HepG2 (cell line): Measurements from ENCODE around the gene TBC1D32. TPM values are rescaled to one million over a fixed set of nuclear protein-coding genes. Genes with fewer than 3 reads are reported as not detected.

Source experiments
- ATAC-seq: fragments of 200-7000 bp; cut with Tn5 transposase; 3 replicates; pipeline ENCODE4 v1.9.1; 2020; ENCODE audit warnings: mild to moderate bottlenecking, moderate library complexity
- BruUV-seq: library from RNA; stranded (reverse); fragments of 400-500 nt; replicated peaks from 2 replicates; lab custom pipeline; 2021; lab: Mats Ljungman, UMichigan
- CTCF ChIA-PET: fragments of 300-600 bp; formaldehyde crosslinking; extraction: SDS; loops from one replicate; lab custom pipeline; 2021; ENCODE audit warnings: low total read pairs, inconsistent platforms, low intra/inter-chr PET ratio; lab: Yijun Ruan, JAX
- POLR2A ChIA-PET: fragments of 350-600 bp; sonication (Branson Sonifier 250); formaldehyde crosslinking; loops from one replicate; lab custom pipeline; 2020; ENCODE audit warnings: antibody characterized with exemption, inconsistent platforms; lab: Yijun Ruan, JAX
- DNase-seq: peaks from one replicate; pipeline ENCODE4 v3.0.0-alpha.2; 2015; ENCODE audit warnings: low spot score
- FAIRE-seq: peaks from 3 replicates; lab custom pipeline; 2011; peaks lifted over from hg19 to GRCh38; lab: Jason Lieb, UNC
- H2AFZ ChIP-seq: one replicate; pipeline ENCODE4 v1.6.1; 2011; ENCODE audit warnings: low read length, inconsistent platforms
- H3K27ac ChIP-seq: fragments of 300-600 bp; 3 replicates; pipeline ENCODE4 v1.8.0; 2011; ENCODE audit warnings: mixed run types, mild to moderate bottlenecking, mixed read lengths, low read length, inconsistent platforms; ENCODE audit not compliant: insufficient read depth; ENCODE audit errors: extremely low read length
- H3K27me3 ChIP-seq, 2 experiments: fragments of 200-600 bp in 1 of 2; 2 replicates in 1 of 2; 3 replicates in 1 of 2; pipeline versions ENCODE4 v1.6.0 to v1.8.0; 2011; ENCODE audit warnings: low read length in 2 of 2, mild to moderate bottlenecking in 2 of 2, moderate library complexity in 2 of 2, inconsistent platforms in 1 of 2; ENCODE audit not compliant: insufficient read depth in 2 of 2, control insufficient read depth in 1 of 2
- H3K36me3 ChIP-seq, 2 experiments: fragments of 200-600 bp in 1 of 2; replicated peaks in 1 of 2; 2 replicates in 1 of 2; 3 replicates in 1 of 2; pipeline versions ENCODE4 v1.5.1 to v1.8.0; 2011; ENCODE audit warnings: low read length in 2 of 2, inconsistent platforms in 1 of 2; ENCODE audit not compliant: insufficient read depth in 2 of 2, control insufficient read depth in 1 of 2
- H3K4me1 ChIP-seq: 2 replicates; pipeline ENCODE4 v1.5.1; 2012; ENCODE audit warnings: low read length, inconsistent platforms; ENCODE audit not compliant: insufficient read depth
- H3K4me2 ChIP-seq: 2 replicates; pipeline ENCODE4 v1.6.0; 2011; ENCODE audit warnings: low read depth, low read length, inconsistent platforms
- H3K4me3 ChIP-seq, 3 experiments: fragments of 200-600 bp in 1 of 3; sonication (generic), shearing (Covaris generic) in 1 of 3; replicated peaks in 1 of 3; 2 replicates each; pipeline ENCODE4 v1.5.1; 2011 to 2016; ENCODE audit warnings: low read length in 3 of 3, inconsistent platforms in 2 of 3, low read depth in 2 of 3, mild to moderate bottlenecking in 2 of 3, control low read depth in 1 of 3, mixed read lengths in 1 of 3; ENCODE audit not compliant: insufficient read depth in 1 of 3
- H3K79me2 ChIP-seq: one replicate; pipeline ENCODE4 v1.6.1; 2011; ENCODE audit warnings: low read length, inconsistent platforms; ENCODE audit not compliant: insufficient read depth
- H3K9ac ChIP-seq: 2 replicates; pipeline ENCODE4 v1.6.0; 2011; ENCODE audit warnings: mild to moderate bottlenecking, low read depth, low read length, inconsistent platforms; ENCODE audit not compliant: insufficient read depth
- H3K9me3 ChIP-seq: 2 replicates; pipeline ENCODE4 v1.5.1; 2012; ENCODE audit warnings: mild to moderate bottlenecking, low read length
- H4K20me1 ChIP-seq: 2 replicates; pipeline ENCODE4 v1.6.0; 2011; ENCODE audit warnings: inconsistent platforms, mild to moderate bottlenecking, low read length, moderate library complexity; ENCODE audit not compliant: insufficient read depth
- HMG20B ChIP-seq: conservative IDR thresholded peaks from 2 replicates; pipeline ENCODE4 v1.6.1; 2016; ENCODE audit warnings: missing genetic modification reagents, missing compliant biosample characterization
- MED13 ChIP-seq: sonication (generic); formaldehyde crosslinking; IDR thresholded peaks from 2 replicates; pipeline ENCODE4 v1.5.0; 2020; ENCODE audit warnings: missing genetic modification reagents
- MEF2D ChIP-seq: sonication (generic); formaldehyde crosslinking; IDR thresholded peaks from 2 replicates; pipeline ENCODE4 v1.5.1; 2020; ENCODE audit warnings: mild to moderate bottlenecking, missing genetic modification reagents
- POLR2G ChIP-seq: fragments of 200-400 bp; formaldehyde crosslinking; IDR thresholded peaks from 2 replicates; pipeline ENCODE4 v1.6.1; 2018; ENCODE audit warnings: mild to moderate bottlenecking, low read depth, low read length, moderate library complexity
- REL ChIP-seq: sonication (generic); formaldehyde crosslinking; conservative IDR thresholded peaks from 2 replicates; pipeline ENCODE4 v1.8.0; 2022; ENCODE audit warnings: mild to moderate bottlenecking, missing genetic modification reagents, moderate library complexity
- SAP130 ChIP-seq: IDR thresholded peaks from 2 replicates; pipeline ENCODE4 v1.6.1; 2016; ENCODE audit warnings: low read depth
- TCF7 ChIP-seq: sonication (generic); IDR thresholded peaks from 2 replicates; pipeline ENCODE4 v1.6.1; 2016; ENCODE audit warnings: antibody characterized with exemption, low read depth
- ZNF101 ChIP-seq: sonication (generic); formaldehyde crosslinking; IDR thresholded peaks from 2 replicates; pipeline ENCODE4 v1.4.0; 2020; ENCODE audit warnings: mild to moderate bottlenecking, low read depth, missing genetic modification reagents, borderline replicate concordance
- ZNF275 ChIP-seq: sonication (generic); formaldehyde crosslinking; IDR thresholded peaks from 2 replicates; pipeline ENCODE4 v1.8.0; 2022; ENCODE audit warnings: missing genetic modification reagents, mild to moderate bottlenecking, inconsistent platforms, borderline replicate concordance
- ZNF580 ChIP-seq: IDR thresholded peaks from 2 replicates; pipeline ENCODE4 v1.6.1; 2016; ENCODE audit warnings: low read depth, borderline replicate concordance
- ZNF614 ChIP-seq: IDR thresholded peaks from 2 replicates; pipeline ENCODE4 v1.6.1; 2018; ENCODE audit warnings: missing biosample characterization, missing genetic modification reagents, inconsistent platforms, borderline replicate concordance
- WGBS: methylation state at CpG from one replicate; pipeline ENCODE4 v1.1.6; 2017; ENCODE audit warnings: low lambda C conversion rate; 5-methylcytosine and 5-hydroxymethylcytosine counted together
- in situ Hi-C: cut with HindIII; loops from 2 replicates; pipeline ENCODE4 v1.10.0; 2017; ENCODE audit warnings: low pct_unique_long_range_greater_than_20kb; ENCODE audit not compliant: extremely low pct_ligation_motif_present
- intact Hi-C: fragments of 100-400 bp; cut with micrococcal nuclease; formaldehyde crosslinking; loops from one replicate; pipeline ENCODE4 v1.10.0; 2022; ENCODE audit not compliant: unreplicated experiment
- polyA plus RNA-seq, 8 experiments: library from polyadenylated mRNA; depleted of rRNA in 3 of 8; stranded (reverse) in 7 of 8; unstranded in 1 of 8; fragments of >200 nt; fragmentation: Illumina TruSeq in 4 of 8; extraction: Trizol in 4 of 8; gene quantifications; 2 replicates each; pipeline versions ENCODE4 v1.2.1 to v1.2.3, GENCODE V29; 2011 to 2016; ENCODE audit warnings: low read depth in 4 of 8, missing spikeins in 1 of 8, mixed read lengths in 1 of 8; ENCODE audit not compliant: insufficient read depth in 1 of 8
- total RNA-seq, 5 experiments: library from RNA; depleted of rRNA; stranded (reverse); fragments of >200 nt; fragmentation: Illumina TruSeq; extraction: Trizol; gene quantifications; 2 replicates each; pipeline ENCODE4 v1.2.3, GENCODE V29; 2016; ENCODE audit warnings: low read depth in 1 of 5

TBC1D32 gene
- total and polyA plus RNA-seq, 2 of the 13 experiments (the other 11 are each of a cell fraction or from before 2014, with no cell fraction given) = 2.0 to 4.8 TPM

GRCh38 chr6:121347484-121347883, 13.2 kb upstream of the TBC1D32 start:
- Histone ChIP-seq H3K4me3 (no peak overlapping the region), H4K20me1 (no peaks in the 10 kb centered on the region), H3K79me2 (no peaks in the 10 kb centered on the region), H3K36me3 (no peaks in the 10 kb centered on the region), H2AFZ (no peak overlapping the region), H3K9ac (no peak overlapping the region), H3K4me2 (no peak overlapping the region), H3K27ac (no peak overlapping the region), H3K9me3 (no peaks in the 10 kb centered on the region), H3K4me1 (no peaks in the 10 kb centered on the region), H3K27me3 (no peaks in the 10 kb centered on the region; a peak in 1 of 5 replicates)
- WGBS = 7% methylated on average over 3 of the region's 3 CpGs
- ChIA-PET POLR2A (no interaction called here), CTCF (no interaction called here)
- DNase-seq (no peak), ATAC-seq (no peak), FAIRE-seq (no peak)
- intact Hi-C loops = no loop called here
- BruUV-seq = no TSS peak
- no peak for TF ChIP-seq POLR2G
- in situ Hi-C loops = no loop called here

- CTCF ChIA-PET = no interaction called here
- no peak for TF ChIP-seq MED13 (CRISPR knock-in tag)
- no peak for TF ChIP-seq REL (CRISPR knock-in tag)
- no peak for TF ChIP-seq ZNF580 (CRISPR knock-in tag)
- no peak for TF ChIP-seq MEF2D (CRISPR knock-in tag)
- TF ChIP-seq TCF7 = no peak
- TF ChIP-seq ZNF614 = no peak
- no peak for TF ChIP-seq ZNF101 (CRISPR knock-in tag)
- TF ChIP-seq ZNF275 (CRISPR knock-in tag) = no peak
- no peak for TF ChIP-seq SAP130 (CRISPR knock-in tag)
- no peak for TF ChIP-seq HMG20B (CRISPR knock-in tag)
These were observed 10.3 kb upstream of the TBC1D32 start for GRCh38 chr6:121344539-121344938.

More at GRCh38 chr6:121344539-121344938, 10.3 kb upstream of the TBC1D32 start:
- POLR2A ChIA-PET = no interaction called here
- no peak for DNase-seq
- no peak overlapping the region for H3K27ac ChIP-seq
- in situ Hi-C loops = no loop called here
- ATAC-seq = no peak
- no peak overlapping the region for H3K4me3 ChIP-seq
- H3K9ac ChIP-seq = no peak overlapping the region
- H2AFZ ChIP-seq = no peak overlapping the region
- no TSS peak for BruUV-seq
- H3K27me3 ChIP-seq = peaks cover 2 to 7% of the 10 kb centered on the region in 2 experiments; a peak in 2 of 5 replicates
- FAIRE-seq = no peak
- no peaks in the 10 kb centered on the region for H3K36me3 ChIP-seq
- no peaks in the 10 kb centered on the region for H3K79me2 ChIP-seq
- H3K4me2 ChIP-seq = no peak overlapping the region
- H4K20me1 ChIP-seq = no peaks in the 10 kb centered on the region
- H3K4me1 ChIP-seq = no peaks in the 10 kb centered on the region
- intact Hi-C loops = no loop called here
- WGBS = 50% methylated on average over 2 of the region's 2 CpGs
- H3K9me3 ChIP-seq = no peaks in the 10 kb centered on the region
